ENCODE measurements around the gene RNF157. TPM values are rescaled to one million over a fixed set of nuclear protein-coding genes. Genes with fewer than 3 reads are reported as not detected.

RNF157 gene
- total and polyA plus RNA-seq, 9 of the 15 experiments (the other 6 are each of a cell fraction or from before 2014, with no cell fraction given): 8.1 to 31.7 (median 20.8) TPM

GRCh38 chr17:76266244-76266938 is 26.1 kb upstream of the RNF157 start (continued):
- TF ChIP-seq ARID3A (IDR thresholded peaks at IDR 0.05; ENCODE audit: borderline replicate concordance, low read depth, low read length) (no peak), DNMT1 (IDR thresholded peaks at IDR 0.05) (no peak), CREM (IDR thresholded peaks at IDR 0.05; ENCODE audit: low read depth) (no peak), POLR3G (IDR thresholded peaks at IDR 0.05; ENCODE audit: extremely low read depth, insufficient read length, insufficient replicate concordance) (no peak), MED1 (CRISPR knock-in tag; IDR thresholded peaks at IDR 0.05; ENCODE audit: borderline replicate concordance) (no peak), ZNF3 (CRISPR knock-in tag; IDR thresholded peaks at IDR 0.05) (no peak), ZNF224 (CRISPR knock-in tag; IDR thresholded peaks at IDR 0.05) (no peak), MTA1 (IDR thresholded peaks at IDR 0.05; ENCODE audit: borderline replicate concordance) (no peak), CC2D1A (IDR thresholded peaks at IDR 0.05) (no peak), CCNT2 (IDR thresholded peaks at IDR 0.05; ENCODE audit: borderline replicate concordance, extremely low read depth, insufficient read length, low read depth, low read length) (no peak), MYNN (IDR thresholded peaks at IDR 0.05) (no peak), MYNN (CRISPR knock-in tag; IDR thresholded peaks at IDR 0.05) (no peak), POLR2G (IDR thresholded peaks at IDR 0.05; ENCODE audit: low read depth, low read length) (no peak), NFE2 (IDR thresholded peaks at IDR 0.05; ENCODE audit: low read depth) (no peak), ZNF197 (CRISPR knock-in tag; IDR thresholded peaks at IDR 0.05; ENCODE audit: low read depth) (no peak), SMARCA4 (IDR thresholded peaks at IDR 0.05) (peak; percentile 34; the same call in 1 of the 2 replicates), RBM34 (IDR thresholded peaks at IDR 0.05; ENCODE audit: borderline replicate concordance, insufficient read depth, low read length) (no peak)
- TF ChIP-seq, protein P1, sequence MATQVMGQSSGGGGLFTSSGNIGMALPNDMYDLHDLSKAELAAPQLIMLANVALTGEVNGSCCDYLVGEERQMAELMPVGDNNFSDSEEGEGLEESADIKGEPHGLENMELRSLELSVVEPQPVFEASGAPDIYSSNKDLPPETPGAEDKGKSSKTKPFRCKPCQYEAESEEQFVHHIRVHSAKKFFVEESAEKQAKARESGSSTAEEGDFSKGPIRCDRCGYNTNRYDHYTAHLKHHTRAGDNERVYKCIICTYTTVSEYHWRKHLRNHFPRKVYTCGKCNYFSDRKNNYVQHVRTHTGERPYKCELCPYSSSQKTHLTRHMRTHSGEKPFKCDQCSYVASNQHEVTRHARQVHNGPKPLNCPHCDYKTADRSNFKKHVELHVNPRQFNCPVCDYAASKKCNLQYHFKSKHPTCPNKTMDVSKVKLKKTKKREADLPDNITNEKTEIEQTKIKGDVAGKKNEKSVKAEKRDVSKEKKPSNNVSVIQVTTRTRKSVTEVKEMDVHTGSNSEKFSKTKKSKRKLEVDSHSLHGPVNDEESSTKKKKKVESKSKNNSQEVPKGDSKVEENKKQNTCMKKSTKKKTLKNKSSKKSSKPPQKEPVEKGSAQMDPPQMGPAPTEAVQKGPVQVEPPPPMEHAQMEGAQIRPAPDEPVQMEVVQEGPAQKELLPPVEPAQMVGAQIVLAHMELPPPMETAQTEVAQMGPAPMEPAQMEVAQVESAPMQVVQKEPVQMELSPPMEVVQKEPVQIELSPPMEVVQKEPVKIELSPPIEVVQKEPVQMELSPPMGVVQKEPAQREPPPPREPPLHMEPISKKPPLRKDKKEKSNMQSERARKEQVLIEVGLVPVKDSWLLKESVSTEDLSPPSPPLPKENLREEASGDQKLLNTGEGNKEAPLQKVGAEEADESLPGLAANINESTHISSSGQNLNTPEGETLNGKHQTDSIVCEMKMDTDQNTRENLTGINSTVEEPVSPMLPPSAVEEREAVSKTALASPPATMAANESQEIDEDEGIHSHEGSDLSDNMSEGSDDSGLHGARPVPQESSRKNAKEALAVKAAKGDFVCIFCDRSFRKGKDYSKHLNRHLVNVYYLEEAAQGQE (IDR thresholded peaks at IDR 0.05; ENCODE audit: borderline replicate concordance): no peak
- TF ChIP-seq, protein P1 (CRISPR knock-in tag; IDR thresholded peaks at IDR 0.05; ENCODE audit: low read depth): no peak
